ENCODE data around the gene SLC6A6. TPM values are rescaled to one million over a fixed set of nuclear protein-coding genes. Genes with fewer than 3 reads are reported as not detected.

The SLC6A6 gene
- total RNA-seq, 2 experiments from 2014 or later = 43.4 to 48.8 TPM

- Mint-ChIP-seq H3K4me1 (ENCODE audit: low read depth) (no peaks in the 10 kb centered on the region), H3K4me3 (no peak overlapping the region), H3K9me3 (peaks cover 10% of the 10 kb centered on the region), H3K27me3 (no peaks in the 10 kb centered on the region), H3K27ac (no peak overlapping the region), H3K36me3 (ENCODE audit: low read depth) (no peaks in the 10 kb centered on the region)
- ChIA-PET CTCF (no interaction called here), POLR2A (interaction anchor here (0.9 kb wide), 1 partner anchor 14 kb away, joined by 3 read pairs; no protein-coding TSS in a partner anchor)
- ATAC-seq (no peak), DNase-seq (no peak)
- intact Hi-C loops (cut with micrococcal nuclease) = loop anchor here (5.0 kb wide), 1 partner anchor 41 kb away; no protein-coding TSS in a partner anchor
- no peak for TF ChIP-seq CTCF (IDR thresholded peaks at IDR 0.05)
Observed at GRCh38 chr3:14505803-14506500, 103.5 kb downstream of the SLC6A6 start.

- no peak for TF ChIP-seq CTCF (IDR thresholded peaks at IDR 0.05)
- no peaks in the 10 kb centered on the region for H3K36me3 Mint-ChIP-seq (ENCODE audit: low read depth)
- DNase-seq (no peak), ATAC-seq (no peak)
- peaks cover 10% of the 10 kb centered on the region for H3K9me3 Mint-ChIP-seq
- ChIA-PET CTCF (no interaction called here), POLR2A (no interaction called here)
- intact Hi-C loops (cut with micrococcal nuclease) = loop anchor here (5.0 kb wide), 1 partner anchor 41 kb away; no protein-coding TSS in a partner anchor
- no peak overlapping the region for H3K27ac Mint-ChIP-seq
- H3K27me3 Mint-ChIP-seq = no peaks in the 10 kb centered on the region
- H3K4me3 Mint-ChIP-seq = no peak overlapping the region
- H3K4me1 Mint-ChIP-seq (ENCODE audit: low read depth) = no peaks in the 10 kb centered on the region
Observed at GRCh38 chr3:14506626-14507304, 104.4 kb downstream of the SLC6A6 start.

DNA sequence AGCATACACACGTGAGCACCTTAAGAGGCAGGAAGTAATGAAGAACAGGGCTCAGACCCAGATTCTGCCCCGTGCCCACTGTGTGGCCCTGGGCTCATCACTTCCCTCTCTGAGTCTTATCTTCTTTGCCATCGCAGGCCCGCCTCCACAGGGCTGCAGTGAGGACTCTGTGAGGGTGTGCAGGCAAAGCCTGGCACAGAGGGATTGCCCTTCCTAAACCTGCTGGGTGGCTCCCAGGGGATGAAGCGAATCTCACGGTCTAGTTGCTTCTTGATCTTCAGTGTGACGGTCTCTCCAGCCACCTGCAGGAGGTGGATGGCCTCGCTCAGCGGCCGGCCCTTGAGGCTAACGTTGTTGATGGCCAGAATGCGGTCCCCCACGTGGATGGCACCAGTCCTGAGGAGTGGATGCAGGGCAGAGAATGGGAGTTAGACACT is 104.9 kb downstream of the SLC6A6 start:
- H3K27ac Mint-ChIP-seq = no peak overlapping the region
- H3K4me1 Mint-ChIP-seq (ENCODE audit: low read depth) = no peaks in the 10 kb centered on the region
- H3K27me3 Mint-ChIP-seq = no peaks in the 10 kb centered on the region
- peaks cover 9% of the 10 kb centered on the region for H3K9me3 Mint-ChIP-seq
- no peaks in the 10 kb centered on the region for H3K36me3 Mint-ChIP-seq (ENCODE audit: low read depth)
- DNase-seq (no peak), ATAC-seq (no peak)
- TF ChIP-seq CTCF (IDR thresholded peaks at IDR 0.05) = no peak
- intact Hi-C loops (cut with micrococcal nuclease) = loop anchor here (5.0 kb wide), 1 partner anchor 40 kb away; no protein-coding TSS in a partner anchor
- ChIA-PET CTCF (interaction anchor here (1.3 kb wide), 1 partner anchor 29 kb away, joined by 3 read pairs; no protein-coding TSS in a partner anchor), POLR2A (no interaction called here)
- H3K4me3 Mint-ChIP-seq = no peak overlapping the region

DNA sequence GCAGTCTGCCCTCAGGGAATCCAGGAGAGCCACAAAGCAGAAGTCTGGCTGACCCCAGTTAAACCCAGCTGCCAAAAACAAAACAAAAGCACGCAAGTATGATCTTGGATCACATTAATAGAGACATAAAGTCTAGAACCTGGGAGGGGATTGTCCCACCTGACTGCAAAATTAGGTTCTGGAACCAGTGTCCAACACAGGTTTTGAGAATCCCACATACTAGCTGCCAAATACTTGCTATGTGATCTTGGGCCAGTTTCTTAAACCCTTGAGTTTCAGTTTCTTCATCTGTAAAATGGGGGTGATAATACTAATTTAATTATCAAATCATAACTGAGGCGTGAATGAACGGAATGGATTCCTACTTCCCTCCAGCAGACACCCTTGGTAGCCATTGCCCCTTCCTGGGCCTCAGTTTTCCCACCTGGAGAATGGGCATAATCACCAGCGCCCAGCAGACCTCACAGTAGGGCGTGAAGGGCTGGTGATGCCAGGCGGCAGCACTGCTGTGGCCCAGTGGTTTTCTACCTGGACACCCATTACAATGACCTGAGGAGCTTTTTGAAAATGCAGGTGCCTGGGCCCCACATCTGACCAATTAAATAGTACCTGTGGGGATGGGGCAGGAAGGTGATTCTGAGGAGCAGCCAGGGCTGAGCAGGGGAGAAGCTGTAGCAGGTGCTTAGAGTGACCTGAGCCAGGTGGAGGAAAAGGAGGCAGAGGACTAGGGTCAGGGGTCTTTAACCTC is 105.5 kb downstream of the SLC6A6 start:
- no peak for ATAC-seq
- Mint-ChIP-seq H3K36me3 (ENCODE audit: low read depth) (no peaks in the 10 kb centered on the region), H3K4me3 (no peak overlapping the region), H3K4me1 (ENCODE audit: low read depth) (no peaks in the 10 kb centered on the region), H3K27ac (no peak overlapping the region), H3K27me3 (no peaks in the 10 kb centered on the region), H3K9me3 (peaks cover 6% of the 10 kb centered on the region)
- TF ChIP-seq CTCF (IDR thresholded peaks at IDR 0.05) = no peak
- no peak for DNase-seq
- POLR2A ChIA-PET = interaction anchor here (1.1 kb wide), 1 partner anchor 21 kb away, joined by 3 read pairs; no protein-coding TSS in a partner anchor
- intact Hi-C loops (cut with micrococcal nuclease) = loop anchor here (5.0 kb wide), 1 partner anchor 39 kb away; no protein-coding TSS in a partner anchor
- CTCF ChIA-PET = interaction anchor here (0.9 to 2.3 kb wide), 10 partner anchors 12 to 413 kb away, joined by 3 to 13 read pairs (median 4); no protein-coding TSS in a partner anchor
